ENCODE measurements around the gene ATP2C2. TPM values are rescaled to one million over a fixed set of nuclear protein-coding genes. Genes with fewer than 3 reads are reported as not detected.

ATP2C2 gene
- total and polyA plus RNA-seq, 7 donors = 2.5 to 60.7 (median 7.2) TPM; not detected in 2

DNA sequence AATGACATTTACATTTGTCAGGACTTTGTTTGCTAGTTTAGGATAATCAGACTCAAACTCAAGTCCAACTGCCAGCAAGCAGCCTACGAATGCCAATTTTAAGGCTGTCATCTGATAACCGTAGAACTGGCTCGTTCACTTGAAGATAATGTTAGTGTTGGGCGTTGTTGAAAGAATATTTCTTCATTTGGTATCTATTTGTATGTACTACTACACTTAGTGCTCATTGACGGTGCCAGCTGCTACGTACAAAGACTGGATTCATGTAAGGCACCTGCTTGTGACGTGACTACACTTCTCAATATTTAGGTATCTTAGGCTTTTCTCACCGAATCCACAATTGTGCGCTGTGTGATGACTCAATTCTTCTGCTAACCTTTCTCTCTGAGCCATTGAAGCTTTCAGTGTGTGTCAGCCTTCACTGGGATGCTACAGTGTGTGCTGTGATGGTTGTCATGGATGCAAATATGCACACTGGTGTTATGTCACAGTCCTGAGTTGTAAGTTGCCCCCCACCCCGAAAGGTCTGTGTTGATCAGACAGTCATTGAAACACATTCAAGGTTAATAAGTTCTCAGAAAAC is 5.7 kb downstream of the ATP2C2 start:
- Histone ChIP-seq H3K36me3 (no peaks in the 10 kb centered on the region), H3K4me1 (no peaks in the 10 kb centered on the region), H3K4me3 (no peak overlapping the region), H3K27me3 (peaks cover 8 to 37% (median 16%) of the 10 kb centered on the region in 3 donors), H3K9me3 (no peaks in the 10 kb centered on the region), H3K27ac (no peak overlapping the region)
- intact Hi-C loops (cut with DNase I) = no loop called here
- TF ChIP-seq, protein P1, sequence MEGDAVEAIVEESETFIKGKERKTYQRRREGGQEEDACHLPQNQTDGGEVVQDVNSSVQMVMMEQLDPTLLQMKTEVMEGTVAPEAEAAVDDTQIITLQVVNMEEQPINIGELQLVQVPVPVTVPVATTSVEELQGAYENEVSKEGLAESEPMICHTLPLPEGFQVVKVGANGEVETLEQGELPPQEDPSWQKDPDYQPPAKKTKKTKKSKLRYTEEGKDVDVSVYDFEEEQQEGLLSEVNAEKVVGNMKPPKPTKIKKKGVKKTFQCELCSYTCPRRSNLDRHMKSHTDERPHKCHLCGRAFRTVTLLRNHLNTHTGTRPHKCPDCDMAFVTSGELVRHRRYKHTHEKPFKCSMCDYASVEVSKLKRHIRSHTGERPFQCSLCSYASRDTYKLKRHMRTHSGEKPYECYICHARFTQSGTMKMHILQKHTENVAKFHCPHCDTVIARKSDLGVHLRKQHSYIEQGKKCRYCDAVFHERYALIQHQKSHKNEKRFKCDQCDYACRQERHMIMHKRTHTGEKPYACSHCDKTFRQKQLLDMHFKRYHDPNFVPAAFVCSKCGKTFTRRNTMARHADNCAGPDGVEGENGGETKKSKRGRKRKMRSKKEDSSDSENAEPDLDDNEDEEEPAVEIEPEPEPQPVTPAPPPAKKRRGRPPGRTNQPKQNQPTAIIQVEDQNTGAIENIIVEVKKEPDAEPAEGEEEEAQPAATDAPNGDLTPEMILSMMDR (IDR thresholded peaks at IDR 0.05) = no peak
- no peak for TF ChIP-seq POLR2A (IDR thresholded peaks at IDR 0.05)
- TF ChIP-seq POLR2AphosphoS5 (IDR thresholded peaks at IDR 0.05) = no peak
- TF ChIP-seq EP300 (IDR thresholded peaks at IDR 0.05) = no peak
- WGBS, 2 donors = 47 to 75% methylated on average over 10 of the region's 10 CpGs
- no peak for DNase-seq

DNA sequence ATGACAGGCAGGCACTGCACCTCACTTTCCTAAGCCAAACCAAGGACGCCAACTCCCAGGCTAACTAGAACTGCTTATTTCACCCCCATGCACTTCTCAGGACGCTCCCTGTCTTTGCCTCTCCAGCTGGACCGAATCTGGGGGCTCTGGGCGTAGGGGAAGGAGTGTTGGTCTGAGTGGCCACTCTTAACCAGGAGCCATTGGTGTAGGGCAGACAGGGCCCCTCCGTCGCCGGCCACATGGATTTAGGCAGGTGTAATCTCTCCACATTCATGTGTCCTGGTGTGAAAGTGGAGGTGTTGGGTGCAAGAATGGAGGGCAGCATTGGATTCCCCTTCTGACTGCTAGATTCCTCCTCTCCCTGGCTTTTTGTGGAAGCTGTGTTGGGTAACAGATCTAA is 9.8 kb downstream of the ATP2C2 start:
- TF ChIP-seq, protein P1 (IDR thresholded peaks at IDR 0.05) = no peak
- TF ChIP-seq EP300 (IDR thresholded peaks at IDR 0.05) (no peak), POLR2AphosphoS5 (IDR thresholded peaks at IDR 0.05) (no peak), POLR2A (IDR thresholded peaks at IDR 0.05) (no peak)
- no peak for DNase-seq
- 81 to 90% methylated on average over 7 of the region's 7 CpGs for WGBS, 2 donors
- intact Hi-C loops (cut with DNase I) = no loop called here
- no peaks in the 10 kb centered on the region for H3K36me3 ChIP-seq
- no peak overlapping the region for H3K27ac ChIP-seq
- no peak overlapping the region for H3K4me3 ChIP-seq
- no peaks in the 10 kb centered on the region for H3K9me3 ChIP-seq
- H3K27me3 ChIP-seq = peaks cover 0 to 8% (median 0%) of the 10 kb centered on the region in 3 donors
- no peaks in the 10 kb centered on the region for H3K4me1 ChIP-seq

DNA sequence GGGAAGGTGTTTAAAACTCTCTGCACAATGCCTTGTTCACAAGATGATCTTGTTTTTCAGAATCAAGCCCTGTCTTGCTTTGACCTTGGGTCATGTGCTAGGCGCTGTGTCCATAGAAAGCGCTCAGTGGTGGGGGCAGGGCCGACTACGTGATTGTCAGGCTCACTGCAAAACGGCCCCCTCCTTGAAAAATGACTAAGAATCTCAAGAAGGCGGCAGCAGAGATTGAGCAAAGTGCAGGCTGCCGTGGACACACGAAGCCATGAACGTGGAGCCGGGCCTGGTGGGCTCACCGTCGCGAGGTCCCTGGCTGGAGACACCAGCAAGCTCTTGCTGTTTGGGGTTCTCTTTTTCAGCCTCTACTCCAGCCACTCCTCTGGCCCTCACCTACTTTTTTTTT is 10.2 kb downstream of the ATP2C2 start:
- WGBS, 2 donors = 73 to 87% methylated on average over 13 of the region's 13 CpGs
- H3K4me3 ChIP-seq = no peak overlapping the region
- no peaks in the 10 kb centered on the region for H3K4me1 ChIP-seq
- no peaks in the 10 kb centered on the region for H3K36me3 ChIP-seq
- no peak for DNase-seq
- intact Hi-C loops (cut with DNase I) = no loop called here
- H3K9me3 ChIP-seq = no peaks in the 10 kb centered on the region
- H3K27me3 ChIP-seq = peaks cover 0 to 6% (median 0%) of the 10 kb centered on the region in 3 donors
- TF ChIP-seq EP300 (IDR thresholded peaks at IDR 0.05) (no peak), POLR2AphosphoS5 (IDR thresholded peaks at IDR 0.05) (no peak), POLR2A (IDR thresholded peaks at IDR 0.05) (no peak)
- TF ChIP-seq, protein P1 (IDR thresholded peaks at IDR 0.05) = no peak
- no peak overlapping the region for H3K27ac ChIP-seq

DNA sequence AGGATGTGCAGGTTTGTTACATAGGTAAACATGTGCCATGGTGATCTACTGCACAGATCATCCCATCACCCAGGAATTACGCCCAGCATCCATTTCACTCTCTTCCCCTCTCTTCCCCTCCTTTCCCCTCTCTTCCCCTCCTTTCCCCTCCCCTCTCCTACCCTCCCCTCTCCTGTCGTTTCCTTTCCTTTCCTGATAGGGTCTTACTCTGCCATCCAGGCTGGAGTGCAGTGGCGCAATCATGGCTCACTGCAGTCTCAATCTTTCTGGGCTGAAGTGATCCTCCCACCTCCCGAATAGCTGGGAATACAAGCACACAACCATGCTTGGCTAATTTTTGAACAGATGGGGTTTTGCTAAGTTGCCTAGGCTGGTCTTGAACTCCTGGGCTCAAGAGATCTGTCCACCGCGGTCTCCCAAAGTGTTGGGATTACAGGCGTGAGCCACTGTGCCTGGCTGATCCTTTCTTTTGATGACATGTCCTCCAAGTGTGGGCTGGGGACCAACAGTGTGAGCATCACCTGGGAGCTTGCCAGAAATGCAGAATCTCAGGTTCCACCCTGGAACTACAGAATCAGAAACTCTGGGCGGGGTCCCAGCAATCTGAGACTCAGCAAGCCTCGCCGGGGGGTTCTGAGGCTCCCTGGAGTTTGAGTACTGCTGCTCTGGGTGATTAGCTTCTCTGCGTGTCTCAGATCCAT is 10.8 kb downstream of the ATP2C2 start:
- WGBS, 2 donors = 75 to 80% methylated on average over 11 of the region's 11 CpGs
- Histone ChIP-seq H3K27me3 (peaks cover 0 to under 1% (median 0%) of the 10 kb centered on the region in 3 donors), H3K36me3 (no peaks in the 10 kb centered on the region), H3K4me3 (no peak overlapping the region), H3K27ac (no peak overlapping the region), H3K4me1 (no peaks in the 10 kb centered on the region), H3K9me3 (no peaks in the 10 kb centered on the region)
- TF ChIP-seq, protein P1 (IDR thresholded peaks at IDR 0.05) = no peak
- no peak for TF ChIP-seq EP300 (IDR thresholded peaks at IDR 0.05)
- TF ChIP-seq POLR2A (IDR thresholded peaks at IDR 0.05) = no peak
- TF ChIP-seq POLR2AphosphoS5 (IDR thresholded peaks at IDR 0.05) = no peak
- intact Hi-C loops (cut with DNase I) = no loop called here
- no peak for DNase-seq
